T-cell (primary cell): ENCODE results near the gene ATAT1. TPM values are rescaled to one million over a fixed set of nuclear protein-coding genes. Genes with fewer than 3 reads are reported as not detected.

ENCODE experiments used
- ATAC-seq, 4 experiments: fragments of 200-7000 bp in 3 of 4; fragments of 150-1000 bp in 1 of 4; cut with Tn5 transposase; replicated peaks in 1 of 4; 1 replicate in 3 of 4; 2 replicates in 1 of 4; pipeline ENCODE4 v1.10.0; 2021; ENCODE audit warnings: moderate library complexity in 3 of 4, mild to moderate bottlenecking in 2 of 4, moderate number of reproducible peaks in 1 of 4
- CTCF ChIA-PET, 2 donors: fragments of 300-600 bp; sonication (Branson Sonifier 250); formaldehyde crosslinking; loops; one replicate each; lab custom pipeline; 2022; ENCODE audit warnings: antibody characterized with exemption in 2 of 2; lab: Charles Lee
- POLR2A ChIA-PET, 2 donors: fragments of 300-600 bp; sonication (Branson Sonifier 250); formaldehyde crosslinking; loops; one replicate each; lab custom pipeline; 2022; ENCODE audit warnings: antibody characterized with exemption in 2 of 2; lab: Charles Lee
- DNase-seq, 35 experiments: peaks; one replicate each; pipeline versions ENCODE4 v3.0.0 to v3.0.0-alpha.2; 2013 to 2023
- H3K27ac ChIP-seq: one replicate; pipeline ENCODE4 v1.5.1; 2013; ENCODE audit warnings: low read length
- H3K27me3 ChIP-seq, 2 experiments: replicated peaks in 1 of 2; 1 replicate in 1 of 2; 2 replicates in 1 of 2; pipeline versions ENCODE4 v1.6.1 to v1.7.0; 2013; ENCODE audit warnings: low read length in 1 of 2, mixed read lengths in 1 of 2; ENCODE audit not compliant: control insufficient read depth in 2 of 2, insufficient read depth in 2 of 2; ENCODE audit errors: extremely low read depth in 1 of 2
- H3K36me3 ChIP-seq, 2 donors: 1 replicate in 1 of 2; 2 replicates in 1 of 2; pipeline versions ENCODE4 v1.6.1 to v1.7.0; 2013; ENCODE audit warnings: low read length in 1 of 2; ENCODE audit not compliant: control insufficient read depth in 2 of 2, insufficient read depth in 1 of 2; ENCODE audit errors: extremely low read depth in 1 of 2
- H3K4me1 ChIP-seq, 2 experiments: 1 replicate in 1 of 2; 2 replicates in 1 of 2; pipeline versions ENCODE4 v1.6.1 to v1.7.0; 2013; ENCODE audit warnings: low read length in 2 of 2, mixed read lengths in 1 of 2; ENCODE audit not compliant: insufficient read depth in 2 of 2, control insufficient read depth in 1 of 2; ENCODE audit errors: extremely low read depth in 1 of 2
- H3K4me3 ChIP-seq, 2 donors: 1 replicate in 1 of 2; 2 replicates in 1 of 2; pipeline versions ENCODE4 v1.5.1 to v1.7.0; 2013; ENCODE audit warnings: mild to moderate bottlenecking in 2 of 2, low read length in 1 of 2, moderate library complexity in 1 of 2; ENCODE audit not compliant: control insufficient read depth in 1 of 2; ENCODE audit errors: extremely low read depth in 1 of 2
- H3K9me3 ChIP-seq: 2 replicates; pipeline ENCODE4 v1.7.0; 2013
- H3K27ac Mint-ChIP-seq, 2 donors: one replicate each; pipeline ENCODE4 v1.8.0; 2020 to 2021; ENCODE audit warnings: mild to moderate bottlenecking in 2 of 2, mixed read lengths in 2 of 2
- H3K27me3 Mint-ChIP-seq, 2 donors: one replicate each; pipeline ENCODE4 v1.8.0; 2021 to 2022; ENCODE audit warnings: mixed read lengths in 2 of 2
- H3K36me3 Mint-ChIP-seq: one replicate; pipeline ENCODE4 v1.8.0; 2021; ENCODE audit warnings: mixed read lengths
- H3K4me1 Mint-ChIP-seq, 3 donors: one replicate each; pipeline ENCODE4 v1.8.0; 2020 to 2022; ENCODE audit warnings: mixed read lengths in 3 of 3, mild to moderate bottlenecking in 1 of 3
- H3K4me3 Mint-ChIP-seq, 3 donors: one replicate each; pipeline ENCODE4 v1.8.0; 2020 to 2022; ENCODE audit warnings: mild to moderate bottlenecking in 3 of 3, mixed read lengths in 3 of 3, moderate library complexity in 3 of 3
- H3K9me3 Mint-ChIP-seq, 3 donors: one replicate each; pipeline ENCODE4 v1.8.0; 2020 to 2022; ENCODE audit warnings: mixed read lengths in 3 of 3
- WGBS: methylation state at CpG from one replicate; pipeline ENCODE4 v1.1.5; 2013; ENCODE audit warnings: missing lambda C conversion rate; ENCODE audit not compliant: insufficient coverage; 5-methylcytosine and 5-hydroxymethylcytosine counted together
- total RNA-seq, 35 experiments: library from RNA in 6 of 35; stranded (reverse) in 6 of 35; fragments of 120-200 nt in 1 of 35; gene quantifications; one replicate each; pipeline versions ENCODE4 v1.2.1 to v1.2.4 and lab custom pipeline; 2013 to 2026

The ATAT1 gene
- total RNA-seq, 5 donors from 2014 or later (not counting 1 experiment from before 2014, with no cell fraction given), result 6.9 to 11.8 (median 10.4) TPM

DNA sequence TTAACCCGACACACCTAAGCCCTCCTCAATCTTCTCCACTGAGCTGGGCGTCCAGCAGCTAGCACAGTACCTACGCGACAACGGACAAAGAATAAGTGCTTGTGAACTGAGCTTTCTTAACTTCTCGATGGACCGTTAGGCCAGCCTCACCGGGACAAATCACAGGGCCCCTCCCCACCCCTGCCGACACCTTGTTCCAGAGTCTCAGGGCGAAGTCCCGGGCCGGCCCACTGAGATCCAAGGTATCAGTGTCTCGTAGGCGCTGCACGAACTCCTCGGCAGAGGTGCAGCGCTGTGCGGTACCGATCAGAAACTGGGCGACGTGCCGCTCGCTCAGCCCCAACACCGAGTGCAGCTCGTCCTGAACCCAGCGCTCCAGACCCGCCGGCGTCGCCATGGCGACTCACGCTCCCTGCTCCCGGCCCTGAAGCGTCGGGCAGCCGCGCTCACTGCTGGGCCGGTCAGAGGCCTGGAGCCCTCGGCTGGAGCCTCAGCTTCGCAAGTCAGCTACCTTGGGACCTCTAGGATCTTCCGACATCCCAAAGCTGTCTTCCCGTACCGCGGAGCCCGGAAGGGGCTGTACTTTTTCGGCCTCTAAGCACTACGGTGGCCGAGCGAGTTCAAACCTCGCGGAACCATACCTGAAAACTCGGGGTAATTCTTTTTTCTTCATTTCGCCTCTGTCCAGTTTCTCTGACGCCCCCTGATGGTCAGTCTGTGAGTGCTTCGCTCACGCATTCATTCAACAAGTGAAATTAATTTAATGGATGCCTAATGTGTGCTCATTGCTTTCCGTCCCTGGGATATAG is 46.0 kb downstream of the ATAT1 start, which contains the start of gene DHX16:
TSS of gene DHX16 (minus strand) at position 562 of the 809 bp plus-strand sequence. CDS start at position 397, 165 bp downstream.
- H3K36me3 Mint-ChIP-seq, result peaks cover 30% of the 10 kb centered on the region
- ATAC-seq (peak; percentile 80 to 84 (median 81)), DNase-seq (peak; percentile 62 to 95 (median 80))
- peak within 1 kb of the TSS; percentile 72 to 99 for H3K4me3 ChIP-seq
- no peaks in the 10 kb centered on the region for H3K27me3 ChIP-seq
- peak within 1 kb of the TSS; percentile 85 to 93 (median 91) for H3K4me3 Mint-ChIP-seq
- POLR2A ChIA-PET, result interaction anchor here (0.7 kb wide), 3 partner anchors 120 to 1078 kb away, joined by 4 to 9 read pairs (median 6); no protein-coding TSS in a partner anchor
- H3K9me3 Mint-ChIP-seq, result no peaks in the 10 kb centered on the region
- H3K9me3 ChIP-seq, result no peaks in the 10 kb centered on the region
- H3K36me3 ChIP-seq, result peaks cover 14 to 44% of the 10 kb centered on the region in 2 donors
- peaks cover 4 to 17% of the 10 kb centered on the region in 2 experiments for H3K4me1 ChIP-seq
- H3K27ac Mint-ChIP-seq, result peak within 1 kb of the TSS; percentile 79 to 84
- under 1% methylated on average over 51 of the region's 57 CpGs for WGBS
- CTCF ChIA-PET, result interaction anchor here (0.7 to 2.0 kb wide), 15 partner anchors 9 to 318 kb away, joined by 3 to 9 read pairs (median 4); partner anchors contain the start of genes MDC1 (in 1 of the 2) and MRPS18B (in 1 of the 2)
- no peaks in the 10 kb centered on the region for H3K27me3 Mint-ChIP-seq
- H3K4me1 Mint-ChIP-seq, result peaks cover 39 to 48% (median 41%) of the 10 kb centered on the region in 3 donors
- H3K27ac ChIP-seq, result peak within 1 kb of the TSS; percentile 33

DNA sequence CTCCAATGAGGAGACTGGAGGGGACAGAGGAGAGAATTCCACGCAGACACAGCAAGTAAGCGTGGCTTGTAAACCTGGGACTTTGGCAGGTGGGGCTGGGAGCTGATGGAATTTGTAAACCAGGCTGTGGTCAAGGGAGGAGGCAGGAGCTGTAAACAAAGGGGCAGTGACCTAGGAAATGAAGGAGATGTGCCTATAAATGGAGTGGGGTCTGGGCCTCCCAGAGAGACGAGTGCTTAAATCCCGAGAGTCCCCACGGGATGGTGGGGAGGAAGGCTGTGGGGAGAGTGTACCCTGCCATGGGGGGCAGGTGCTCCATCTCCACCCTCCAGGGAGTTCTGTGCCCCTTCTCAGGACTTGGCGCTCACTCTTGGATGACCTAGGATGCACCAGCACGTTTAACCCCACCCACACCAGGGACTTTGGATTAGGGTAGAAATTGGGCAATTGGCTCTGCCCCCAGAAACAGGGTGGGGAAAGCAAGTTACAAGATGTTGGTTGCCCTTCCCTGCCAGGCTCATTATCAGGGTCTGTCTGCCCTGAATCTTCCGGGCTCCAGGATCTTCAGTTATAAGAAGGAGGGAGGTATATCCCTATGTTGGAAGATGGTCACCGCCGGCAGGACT is 50.1 kb downstream of the ATAT1 start:
- ATAC-seq, result no peak
- Histone ChIP-seq H3K4me1 (peaks cover 18 to 48% of the 10 kb centered on the region in 2 experiments), H3K9me3 (no peaks in the 10 kb centered on the region), H3K4me3 (no peak overlapping the region), H3K36me3 (peaks cover 8 to 52% of the 10 kb centered on the region in 2 donors), H3K27ac (no peak overlapping the region), H3K27me3 (no peaks in the 10 kb centered on the region)
- no peaks in the 10 kb centered on the region for H3K27me3 Mint-ChIP-seq
- ChIA-PET POLR2A (no interaction called here), CTCF (interaction anchor here (0.6 to 12.3 kb wide), 4 partner anchors 44 to 106 kb away, joined by 3 to 254 read pairs (median 6); partner anchors contain the start of genes MDC1 (in 1 of the 2) and TUBB (in 1 of the 2))
- H3K4me3 Mint-ChIP-seq, result peak overlapping the region in 1 of 3 donors; percentile 2
- H3K4me1 Mint-ChIP-seq, result peaks cover 44 to 56% (median 50%) of the 10 kb centered on the region in 3 donors
- peak overlapping the region; percentile 62 to 74 for H3K27ac Mint-ChIP-seq
- DNase-seq, result no peak
- no peaks in the 10 kb centered on the region for H3K9me3 Mint-ChIP-seq
- H3K36me3 Mint-ChIP-seq, result peaks cover 35% of the 10 kb centered on the region
- 100% methylated on average over 4 of the region's 10 CpGs for WGBS

DNA sequence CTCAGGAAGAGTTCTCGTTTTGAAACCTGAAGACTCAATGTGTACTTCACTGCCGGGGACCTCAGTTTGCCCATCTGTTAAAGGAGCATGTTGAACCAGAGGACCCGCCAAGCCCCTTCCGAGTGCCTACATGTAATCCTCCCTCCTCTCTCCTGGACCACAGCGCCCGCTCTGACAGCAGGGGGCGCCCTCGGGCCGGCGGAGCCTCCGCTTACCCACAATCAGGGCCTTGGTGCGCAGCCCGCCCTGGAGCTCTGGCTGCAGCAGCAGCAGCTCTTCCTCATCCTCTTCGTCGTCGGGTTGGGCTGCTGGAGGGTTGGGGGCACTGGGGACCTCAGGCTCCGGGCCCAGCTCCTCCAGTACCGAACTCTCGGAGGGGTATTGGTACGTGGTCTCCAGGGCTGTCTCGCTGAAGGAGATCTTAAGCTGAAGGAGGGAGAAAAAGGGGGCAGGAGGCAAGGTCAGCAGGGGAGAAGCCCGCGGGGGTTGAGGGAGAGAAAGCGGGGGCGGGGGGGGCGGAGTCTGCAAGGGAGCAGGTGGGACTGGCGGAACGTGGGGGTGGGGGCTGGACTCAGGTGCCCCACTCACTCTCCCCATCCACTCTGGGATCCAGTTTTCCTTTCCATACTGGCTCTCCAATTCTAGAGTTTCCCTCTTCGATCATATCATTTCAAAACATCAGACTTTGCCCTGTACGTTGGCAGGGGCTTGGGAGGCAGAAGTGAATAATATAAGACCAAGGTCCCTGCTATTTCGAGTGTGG is 52.5 kb downstream of the ATAT1 start:
- Histone ChIP-seq H3K36me3 (peaks cover 8 to 56% of the 10 kb centered on the region in 2 donors), H3K9me3 (no peaks in the 10 kb centered on the region), H3K27ac (peak overlapping the region; percentile 81), H3K4me1 (peaks cover 15 to 45% of the 10 kb centered on the region in 2 experiments), H3K4me3 (peak overlapping the region; percentile 92 to 100), H3K27me3 (no peaks in the 10 kb centered on the region)
- 1% methylated on average over 16 of the region's 31 CpGs for WGBS
- Mint-ChIP-seq H3K9me3 (no peaks in the 10 kb centered on the region), H3K27ac (peak overlapping the region; percentile 94 to 96), H3K4me1 (peaks cover 42 to 55% (median 43%) of the 10 kb centered on the region in 3 donors), H3K36me3 (peaks cover 46% of the 10 kb centered on the region), H3K27me3 (no peaks in the 10 kb centered on the region), H3K4me3 (peak overlapping the region; percentile 92 to 97 (median 96))
- peak; percentile 27 to 53 (median 32) for ATAC-seq
- POLR2A ChIA-PET, result interaction anchor here (0.5 to 1.6 kb wide), 7 partner anchors 38 to 163 kb away, joined by 3 to 11 read pairs (median 6); partner anchors contain the start of genes MDC1 (in 2 of the 2) and TUBB (in 1 of the 2)
- CTCF ChIA-PET, result interaction anchor here (0.6 to 12.3 kb wide), 18 partner anchors 9 to 725 kb away, joined by 3 to 254 read pairs (median 4); partner anchors contain the start of genes GTF2H4 (in 1 of the 2), MDC1 (in 1 of the 2) and TUBB (in 1 of the 2)
- DNase-seq, result peak; percentile 77 to 95 (median 90)

- Mint-ChIP-seq H3K9me3 (no peaks in the 10 kb centered on the region), H3K4me3 (peak overlapping the region; percentile 92 to 97 (median 96)), H3K36me3 (peaks cover 47% of the 10 kb centered on the region), H3K27me3 (no peaks in the 10 kb centered on the region), H3K4me1 (peaks cover 42 to 57% (median 43%) of the 10 kb centered on the region in 3 donors), H3K27ac (peak overlapping the region; percentile 94 to 96)
- POLR2A ChIA-PET, result interaction anchor here (0.5 to 1.6 kb wide), 5 partner anchors 15 to 164 kb away, joined by 6 to 11 read pairs (median 9); partner anchors contain the start of genes MDC1 (in 1 of the 2) and TUBB (in 1 of the 2)
- Histone ChIP-seq H3K4me3 (peak overlapping the region; percentile 92 to 100), H3K9me3 (no peaks in the 10 kb centered on the region), H3K36me3 (peaks cover 8 to 56% of the 10 kb centered on the region in 2 donors), H3K27ac (peak overlapping the region; percentile 81), H3K4me1 (peaks cover 15 to 45% of the 10 kb centered on the region in 2 experiments), H3K27me3 (no peaks in the 10 kb centered on the region)
- peak in 1 of 35 experiments; percentile 14 for DNase-seq
- WGBS, result 15% methylated on average over 5 of the region's 7 CpGs
- ATAC-seq, result no peak
- CTCF ChIA-PET, result interaction anchor here (0.6 to 12.3 kb wide), 14 partner anchors 8 to 149 kb away, joined by 3 to 254 read pairs (median 4); partner anchors contain the start of genes MDC1 (in 1 of the 2) and TUBB (in 1 of the 2)
These were observed 53.3 kb downstream of the ATAT1 start for GRCh38 chr6:30679765-30680535.

DNA sequence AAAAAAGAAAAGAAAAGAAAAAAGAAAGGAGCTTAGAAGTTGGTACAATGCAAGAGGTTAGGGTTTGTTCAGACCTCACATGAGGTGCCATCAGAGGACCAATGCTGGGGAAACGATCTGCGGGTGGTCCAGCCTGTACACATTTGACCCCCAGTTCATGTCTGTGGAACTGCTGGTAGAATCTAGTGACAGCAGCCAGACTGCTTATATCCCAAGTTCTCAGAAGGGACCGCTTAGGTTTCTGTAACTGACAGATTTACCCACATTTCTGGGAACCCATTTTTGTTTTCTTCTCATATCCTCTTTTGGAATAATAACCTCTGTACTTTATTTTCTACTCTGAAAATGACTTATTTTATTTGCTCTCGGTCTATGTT is 55.1 kb downstream of the ATAT1 start:
- H3K27ac Mint-ChIP-seq, result peak overlapping the region; percentile 94 to 96
- Histone ChIP-seq H3K4me3 (peak overlapping the region; percentile 92 to 100), H3K36me3 (peaks cover 5 to 44% of the 10 kb centered on the region in 2 donors), H3K27me3 (no peaks in the 10 kb centered on the region), H3K27ac (peak overlapping the region; percentile 81), H3K4me1 (peaks cover 15 to 45% of the 10 kb centered on the region in 2 experiments), H3K9me3 (no peaks in the 10 kb centered on the region)
- POLR2A ChIA-PET, result interaction anchor here (0.6 to 1.9 kb wide), 8 partner anchors 35 to 1061 kb away, joined by 3 to 9 read pairs (median 4); partner anchors contain the start of gene MDC1 (in 1 of the 2)
- CTCF ChIA-PET, result interaction anchor here (0.6 to 12.3 kb wide), 6 partner anchors 9 to 198 kb away, joined by 4 to 254 read pairs (median 4); partner anchors contain the start of genes DHX16 (in 1 of the 2), MDC1 (in 1 of the 2) and TUBB (in 1 of the 2)
- no peaks in the 10 kb centered on the region for H3K9me3 Mint-ChIP-seq
- DNase-seq (peak in 1 of 35 experiments; percentile 28), ATAC-seq (no peak)
- WGBS, result 0% methylated on average over 2 of the region's 4 CpGs
- peaks cover 37% of the 10 kb centered on the region for H3K36me3 Mint-ChIP-seq
- H3K27me3 Mint-ChIP-seq, result no peaks in the 10 kb centered on the region
- peaks cover 35 to 63% (median 36%) of the 10 kb centered on the region in 3 donors for H3K4me1 Mint-ChIP-seq
- peak overlapping the region; percentile 92 to 97 (median 96) for H3K4me3 Mint-ChIP-seq
